Measurements from ENCODE around the gene MCC. TPM values are rescaled to one million over a fixed set of nuclear protein-coding genes. Genes with fewer than 3 reads are reported as not detected.

The MCC gene
- total and polyA plus RNA-seq, 2 donors (not counting 1 experiment from before 2014, with no cell fraction given) = 0.09 to 0.32 TPM

GRCh38 chr5:113164021-113164420 is 324.2 kb downstream of the MCC start:
- Histone ChIP-seq H3K36me3 (replicated peaks in 1 of 2; ENCODE audit: control extremely low read depth in 1 of 2, control insufficient read depth in 1 of 2, extremely low read depth in 1 of 2, insufficient read depth in 2 of 2, low read length in 1 of 2) (no peaks in the 10 kb centered on the region), H3K9ac (ENCODE audit: low read length) (no peak overlapping the region), H3K27ac (ENCODE audit: low read length in 2 of 2) (no peak overlapping the region), H3K9me3 (ENCODE audit: control extremely low read depth in 1 of 3, control insufficient read depth in 2 of 3, insufficient read depth in 1 of 3, low read length in 2 of 3) (no peaks in the 10 kb centered on the region), H3K4me2 (replicated peaks; ENCODE audit: low read depth, low read length, poor library complexity, severe bottlenecking) (no peak overlapping the region), H3K27me3 (replicated peaks in 1 of 4; ENCODE audit: control extremely low read depth in 1 of 4, control insufficient read depth in 3 of 4, insufficient read depth in 4 of 4, low read length in 3 of 4) (peaks cover 0 to 3% (median 0%) of the 10 kb centered on the region in 4 experiments), H3K4me1 (ENCODE audit: control insufficient read depth in 2 of 2, insufficient read depth in 2 of 2, low read length in 2 of 2) (no peaks in the 10 kb centered on the region), H2AFZ (ENCODE audit: insufficient read depth, low read depth, low read length, poor library complexity, severe bottlenecking) (no peak overlapping the region), H3K79me2 (ENCODE audit: control insufficient read depth, insufficient read depth, low read length) (no peaks in the 10 kb centered on the region), H4K20me1 (ENCODE audit: control insufficient read depth, insufficient read depth, low read length, poor library complexity, severe bottlenecking) (no peaks in the 10 kb centered on the region), H3K4me3 (ENCODE audit: control extremely low read depth in 1 of 5, extremely low read depth in 1 of 5, insufficient read depth in 1 of 5, low read depth in 2 of 5, low read length in 4 of 5) (no peak overlapping the region)
- Mint-ChIP-seq H3K4me3 (no peak overlapping the region), H3K4me1 (no peaks in the 10 kb centered on the region), H3K9me3 (ENCODE audit: insufficient read depth) (no peaks in the 10 kb centered on the region), H3K27me3 (peaks cover 12% of the 10 kb centered on the region), H3K27ac (no peak overlapping the region)
- 100% methylated on average over 1 of the region's 1 CpG for WGBS (ENCODE audit: insufficient coverage)
- POLR2A ChIA-PET = no interaction called here
- TF ChIP-seq CTCF (IDR thresholded peaks at IDR 0.05) = no peak
- no peak for TF ChIP-seq EZH2 (IDR thresholded peaks at IDR 0.05; ENCODE audit: borderline replicate concordance, insufficient read depth, low read depth, low read length, poor library complexity, severe bottlenecking)
- no peak for DNase-seq
- CTCF ChIA-PET = no interaction called here
- intact Hi-C loops (cut with micrococcal nuclease) = no loop called here
- ATAC-seq (ENCODE audit: low read depth) = no peak

DNA sequence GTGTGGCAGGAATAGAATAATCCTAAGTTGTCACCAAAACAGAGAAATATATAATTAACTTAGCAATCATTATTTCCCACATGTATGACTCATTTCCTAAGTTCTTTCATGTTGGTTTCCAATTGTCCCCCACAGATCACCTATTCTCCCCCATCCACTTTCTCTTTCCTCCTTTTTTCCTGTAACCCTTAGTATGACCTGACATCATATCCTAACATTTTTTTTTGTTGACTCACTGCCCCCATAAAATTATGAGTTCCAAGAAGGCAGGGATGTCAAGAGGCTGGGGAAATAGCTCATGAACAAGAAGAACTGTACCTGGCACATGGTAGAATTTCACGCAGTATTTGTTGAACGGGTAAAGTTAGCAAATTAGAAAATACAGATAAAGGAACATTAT is 324.9 kb downstream of the MCC start:
- H3K4me1 ChIP-seq (ENCODE audit: control insufficient read depth in 2 of 2, insufficient read depth in 2 of 2, low read length in 2 of 2) = no peaks in the 10 kb centered on the region
- peaks cover 0 to 3% (median 0%) of the 10 kb centered on the region in 4 experiments for H3K27me3 ChIP-seq (replicated peaks in 1 of 4; ENCODE audit: control extremely low read depth in 1 of 4, control insufficient read depth in 3 of 4, insufficient read depth in 4 of 4, low read length in 3 of 4)
- intact Hi-C loops (cut with micrococcal nuclease) = no loop called here
- ATAC-seq (ENCODE audit: low read depth) (no peak), DNase-seq (no peak)
- H3K4me1 Mint-ChIP-seq = no peaks in the 10 kb centered on the region
- H3K4me3 ChIP-seq (ENCODE audit: control extremely low read depth in 1 of 5, extremely low read depth in 1 of 5, insufficient read depth in 1 of 5, low read depth in 2 of 5, low read length in 4 of 5) = no peak overlapping the region
- no peaks in the 10 kb centered on the region for H3K79me2 ChIP-seq (ENCODE audit: control insufficient read depth, insufficient read depth, low read length)
- no peaks in the 10 kb centered on the region for H3K9me3 ChIP-seq (ENCODE audit: control extremely low read depth in 1 of 3, control insufficient read depth in 2 of 3, insufficient read depth in 1 of 3, low read length in 2 of 3)
- ChIA-PET POLR2A (no interaction called here), CTCF (no interaction called here)
- no peak overlapping the region for H2AFZ ChIP-seq (ENCODE audit: insufficient read depth, low read depth, low read length, poor library complexity, severe bottlenecking)
- H3K36me3 ChIP-seq (replicated peaks in 1 of 2; ENCODE audit: control extremely low read depth in 1 of 2, control insufficient read depth in 1 of 2, extremely low read depth in 1 of 2, insufficient read depth in 2 of 2, low read length in 1 of 2) = no peaks in the 10 kb centered on the region
- no peaks in the 10 kb centered on the region for H4K20me1 ChIP-seq (ENCODE audit: control insufficient read depth, insufficient read depth, low read length, poor library complexity, severe bottlenecking)
- H3K9me3 Mint-ChIP-seq (ENCODE audit: insufficient read depth) = no peaks in the 10 kb centered on the region
- no peak overlapping the region for H3K9ac ChIP-seq (ENCODE audit: low read length)
- no peak overlapping the region for H3K4me3 Mint-ChIP-seq
- TF ChIP-seq CTCF (IDR thresholded peaks at IDR 0.05) = no peak
- no peak for TF ChIP-seq EZH2 (IDR thresholded peaks at IDR 0.05; ENCODE audit: borderline replicate concordance, insufficient read depth, low read depth, low read length, poor library complexity, severe bottlenecking)
- no CpG with 5 or more reads among the region's 2 CpGs for WGBS (ENCODE audit: insufficient coverage)
- peaks cover 12% of the 10 kb centered on the region for H3K27me3 Mint-ChIP-seq
- no peak overlapping the region for H3K27ac Mint-ChIP-seq
- no peak overlapping the region for H3K27ac ChIP-seq (ENCODE audit: low read length in 2 of 2)
- H3K4me2 ChIP-seq (replicated peaks; ENCODE audit: low read depth, low read length, poor library complexity, severe bottlenecking) = no peak overlapping the region

All from B cell (primary cell).